ENCODE data around the gene MAP3K21.

Gene MAP3K21

DNA sequence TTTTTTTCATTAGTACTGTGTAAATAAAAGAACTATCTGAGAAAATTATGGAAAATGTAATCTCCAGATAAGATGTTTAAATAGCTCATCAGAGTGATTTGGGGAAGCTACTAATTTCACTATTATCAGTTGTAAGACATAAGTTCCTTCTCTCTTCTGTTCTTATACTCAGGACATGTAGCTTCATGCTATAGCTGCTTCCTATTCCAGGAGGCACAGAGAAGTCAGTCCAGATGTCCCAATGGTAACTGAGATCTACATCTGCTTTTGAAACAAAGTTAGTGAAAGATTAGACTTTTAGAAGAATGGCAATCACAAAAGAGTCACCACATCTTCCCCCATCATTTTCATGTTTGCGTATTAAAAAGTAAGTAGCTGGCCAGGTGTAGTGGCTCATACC lies 5.6 kb downstream of the MAP3K21 start:
- H3K4me3 ChIP-seq (replicated peaks in 1 of 2; ENCODE audit: low read depth in 2 of 2, low read length in 2 of 2), result no peak overlapping the region
- no peak for DNase-seq (ENCODE audit: low read depth in 2 of 2)
- TF ChIP-seq CTCF (IDR thresholded peaks at IDR 0.05; ENCODE audit: low read depth, low read length), result no peak

DNA sequence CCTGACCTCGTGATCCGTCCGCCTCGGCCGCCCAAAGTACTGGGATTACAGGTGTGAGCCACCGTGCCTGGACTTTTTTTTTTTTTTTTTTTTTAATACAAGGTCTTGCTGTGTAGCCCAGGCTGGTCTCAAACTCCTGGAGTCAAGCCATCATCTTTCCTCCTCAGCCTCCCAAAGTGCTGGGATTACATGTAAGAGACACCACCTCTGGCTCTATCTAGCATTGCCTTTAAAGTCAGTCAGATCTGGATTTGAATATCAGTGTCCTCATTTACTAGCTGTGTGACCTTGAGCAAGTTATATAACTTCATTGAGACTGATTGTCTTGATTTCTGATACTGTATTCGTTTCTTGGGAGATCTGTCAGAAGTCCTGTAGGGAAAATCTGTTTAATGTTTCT lies 6.6 kb downstream of the MAP3K21 start:
- H3K4me3 ChIP-seq (replicated peaks in 1 of 2; ENCODE audit: low read depth in 2 of 2, low read length in 2 of 2), result no peak overlapping the region

DNA sequence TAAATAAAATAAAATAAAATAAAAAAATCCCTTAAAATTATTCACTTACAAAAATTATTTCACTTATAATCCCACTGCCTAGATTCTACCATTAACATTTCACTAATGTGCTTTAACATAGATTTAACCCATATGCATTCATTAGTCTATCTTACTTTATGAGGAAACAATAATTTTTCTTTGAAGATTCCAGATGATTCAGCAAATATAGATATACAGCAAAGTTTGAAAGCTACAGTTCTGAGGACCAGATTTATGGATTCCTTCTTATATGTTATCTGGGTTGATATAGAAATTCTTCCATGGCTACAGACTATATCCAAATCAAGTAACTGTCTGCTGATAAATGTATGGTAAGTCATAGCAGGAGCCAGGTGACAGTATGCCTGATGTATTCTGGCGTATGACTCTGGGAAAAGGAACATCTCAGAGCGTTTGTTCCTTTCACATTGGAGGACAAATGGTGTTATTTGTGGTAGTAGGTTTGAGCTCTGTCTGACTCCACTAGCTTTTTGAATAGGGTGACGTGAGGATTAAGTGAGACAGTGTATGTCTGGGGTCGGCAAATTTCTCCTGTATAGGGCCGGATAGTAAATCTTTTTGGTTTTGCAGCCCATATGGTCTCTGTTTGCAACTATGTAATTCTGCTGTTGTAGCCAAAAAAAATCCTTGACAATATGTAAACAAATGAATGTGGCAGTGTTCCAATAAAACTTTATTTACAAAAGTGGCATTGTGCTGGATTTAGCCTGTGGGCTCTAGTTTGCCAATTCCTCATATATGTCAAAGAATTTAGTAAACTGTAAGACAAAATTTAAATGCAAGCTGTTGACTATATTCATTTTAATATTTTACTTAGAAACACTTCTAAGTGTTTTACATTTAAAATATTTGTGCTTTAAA lies 9.3 kb downstream of the MAP3K21 start:
- no peak overlapping the region for H3K4me3 ChIP-seq (replicated peaks in 1 of 2; ENCODE audit: low read depth in 2 of 2, low read length in 2 of 2)
- TF ChIP-seq CTCF (IDR thresholded peaks at IDR 0.05; ENCODE audit: low read depth, low read length), result no peak
- no peak for DNase-seq (ENCODE audit: low read depth in 2 of 2)

More for the DNA sequence above, 6.6 kb downstream of the MAP3K21 start:
- TF ChIP-seq CTCF (IDR thresholded peaks at IDR 0.05; ENCODE audit: low read depth, low read length), result no peak
- no peak for DNase-seq (ENCODE audit: low read depth in 2 of 2)

GRCh38 chr1:233337505-233337904 lies 10.0 kb downstream of the MAP3K21 start:
- no peak for DNase-seq (ENCODE audit: low read depth in 2 of 2)
- no peak for TF ChIP-seq CTCF (IDR thresholded peaks at IDR 0.05; ENCODE audit: low read depth, low read length)
- H3K4me3 ChIP-seq (replicated peaks in 1 of 2; ENCODE audit: low read depth in 2 of 2, low read length in 2 of 2), result no peak overlapping the region

- H3K4me3 ChIP-seq (replicated peaks in 1 of 2; ENCODE audit: low read depth in 2 of 2, low read length in 2 of 2), result no peak overlapping the region
- no peak for TF ChIP-seq CTCF (IDR thresholded peaks at IDR 0.05; ENCODE audit: low read depth, low read length)
- no peak for DNase-seq (ENCODE audit: low read depth in 2 of 2)
These were observed 10.6 kb downstream of the MAP3K21 start for GRCh38 chr1:233338102-233338501.

- no peak for DNase-seq (ENCODE audit: low read depth in 2 of 2)
- no peak overlapping the region for H3K4me3 ChIP-seq (replicated peaks in 1 of 2; ENCODE audit: low read depth in 2 of 2, low read length in 2 of 2)
- no peak for TF ChIP-seq CTCF (IDR thresholded peaks at IDR 0.05; ENCODE audit: low read depth, low read length)
These were observed 12.6 kb downstream of the MAP3K21 start for GRCh38 chr1:233340031-233340555.
